GM12878 (cell line): ENCODE measurements around the gene CALN1.

Source experiments
- CEBPB ChIP-seq, 2 experiments: fragments of 150-350 bp in 1 of 2; IDR thresholded peaks; 2 replicates each; pipeline ENCODE4 v1.6.1; 2012 to 2014; ENCODE audit warnings: low read depth in 2 of 2, low read length in 2 of 2, borderline replicate concordance in 1 of 2, inconsistent platforms in 1 of 2
- EZH2 ChIP-seq: IDR thresholded peaks from 2 replicates; pipeline ENCODE4 v1.6.1; 2012; ENCODE audit warnings: low read depth, mild to moderate bottlenecking, control low read depth, inconsistent platforms, low read length, borderline replicate concordance; ENCODE audit not compliant: control insufficient read depth
- KDM1A ChIP-seq: fragments of 200-600 bp; sonication (generic); IDR thresholded peaks from 2 replicates; pipeline ENCODE4 v1.6.1; 2016; ENCODE audit warnings: borderline replicate concordance
- RFX5 ChIP-seq: IDR thresholded peaks from 2 replicates; pipeline ENCODE4 v1.6.1; 2011; ENCODE audit warnings: low read depth, low read length, improper control_type of control experiment
- SMC3 ChIP-seq: IDR thresholded peaks from 2 replicates; pipeline ENCODE4 v1.6.1; 2011; ENCODE audit warnings: low read length, improper control_type of control experiment, borderline replicate concordance
- SP1 ChIP-seq: IDR thresholded peaks from one replicate; pipeline ENCODE4 v1.6.1; 2011; ENCODE audit warnings: low read depth, low read length
- TF ChIP-seq, protein P1 (sequence below), 3 experiments: IDR thresholded peaks in 2 of 3; conservative IDR thresholded peaks in 1 of 3; 2 replicates each; pipeline ENCODE4 v1.5.1; 2011; ENCODE audit warnings: low read depth in 3 of 3, low read length in 3 of 3, mild to moderate bottlenecking in 3 of 3, control low read depth in 2 of 3, moderate library complexity in 2 of 3, inconsistent platforms in 1 of 3, mixed read lengths in 1 of 3; ENCODE audit not compliant: control insufficient read depth in 2 of 3, insufficient read depth in 1 of 3; ENCODE audit errors: extremely low read depth in 1 of 3

DNA sequence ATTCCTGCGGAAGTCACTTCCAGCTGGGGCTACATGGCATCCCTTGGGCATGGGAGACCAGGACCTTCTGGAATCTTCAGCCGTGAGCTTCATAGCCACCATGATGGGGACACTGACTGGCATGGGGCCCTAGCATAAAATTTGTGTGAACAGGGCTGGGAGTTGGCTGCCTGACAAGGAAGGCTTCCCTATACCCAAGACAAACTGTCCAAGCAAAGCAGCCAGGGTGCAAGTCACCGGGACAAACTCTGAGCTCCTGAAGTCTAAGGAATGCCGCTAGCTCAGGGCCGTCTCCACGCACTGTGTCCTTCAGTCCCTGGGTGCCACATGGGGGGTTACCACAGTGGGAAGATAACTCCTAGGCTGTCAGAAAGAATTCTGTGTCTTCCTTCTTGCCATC lies 627.4 kb downstream of the CALN1 start:
- TF ChIP-seq CEBPB (IDR thresholded peaks at IDR 0.05; ENCODE audit: borderline replicate concordance in 1 of 2, low read depth in 2 of 2, low read length in 2 of 2) (no peak), RFX5 (no peak), SMC3 (no peak), EZH2 (no peak), SP1 (no peak), KDM1A (no peak)
- TF ChIP-seq, protein P1, sequence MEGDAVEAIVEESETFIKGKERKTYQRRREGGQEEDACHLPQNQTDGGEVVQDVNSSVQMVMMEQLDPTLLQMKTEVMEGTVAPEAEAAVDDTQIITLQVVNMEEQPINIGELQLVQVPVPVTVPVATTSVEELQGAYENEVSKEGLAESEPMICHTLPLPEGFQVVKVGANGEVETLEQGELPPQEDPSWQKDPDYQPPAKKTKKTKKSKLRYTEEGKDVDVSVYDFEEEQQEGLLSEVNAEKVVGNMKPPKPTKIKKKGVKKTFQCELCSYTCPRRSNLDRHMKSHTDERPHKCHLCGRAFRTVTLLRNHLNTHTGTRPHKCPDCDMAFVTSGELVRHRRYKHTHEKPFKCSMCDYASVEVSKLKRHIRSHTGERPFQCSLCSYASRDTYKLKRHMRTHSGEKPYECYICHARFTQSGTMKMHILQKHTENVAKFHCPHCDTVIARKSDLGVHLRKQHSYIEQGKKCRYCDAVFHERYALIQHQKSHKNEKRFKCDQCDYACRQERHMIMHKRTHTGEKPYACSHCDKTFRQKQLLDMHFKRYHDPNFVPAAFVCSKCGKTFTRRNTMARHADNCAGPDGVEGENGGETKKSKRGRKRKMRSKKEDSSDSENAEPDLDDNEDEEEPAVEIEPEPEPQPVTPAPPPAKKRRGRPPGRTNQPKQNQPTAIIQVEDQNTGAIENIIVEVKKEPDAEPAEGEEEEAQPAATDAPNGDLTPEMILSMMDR (IDR thresholded peaks at IDR 0.05 in 2 of 3, conservative IDR thresholded peaks at IDR 0.05 in 1 of 3; ENCODE audit: control insufficient read depth in 2 of 3, extremely low read depth in 1 of 3, insufficient read depth in 1 of 3, low read depth in 3 of 3, low read length in 3 of 3): no peak
